K562 (cell line): ENCODE results near the gene FUCA2. TPM values are rescaled to one million over a fixed set of nuclear protein-coding genes. Genes with fewer than 3 reads are reported as not detected.
A peak's percentile ranks its signal among the peaks of the same experiment; 100 is the strongest.

ENCODE experiments used
- CCAR2 ChIP-seq: fragments of 200-400 bp; formaldehyde crosslinking; IDR thresholded peaks from 2 replicates; pipeline ENCODE4 v1.6.1; 2017; ENCODE audit warnings: mild to moderate bottlenecking, low read depth, low read length
- CHCHD3 ChIP-seq: fragments of 250-450 bp; sonication (Bioruptor Pico); IDR thresholded peaks from 2 replicates; pipeline ENCODE4 v2.1.2; 2022; ENCODE audit warnings: mild to moderate bottlenecking
- DDX20 ChIP-seq: fragments of 450-650 bp; IDR thresholded peaks from 2 replicates; pipeline ENCODE4 v1.6.1; 2016; ENCODE audit warnings: missing genetic modification characterization, low read depth, mild to moderate bottlenecking, missing compliant biosample characterization, moderate library complexity
- ERF ChIP-seq: fragments of 450-650 bp; formaldehyde crosslinking; IDR thresholded peaks from 2 replicates; pipeline ENCODE4 v1.4.0; 2020; ENCODE audit warnings: mild to moderate bottlenecking, mixed read lengths
- FOXM1 ChIP-seq, 2 experiments: fragments of 450-650 bp in 1 of 2; sonication (generic) in 1 of 2; formaldehyde crosslinking in 1 of 2; IDR thresholded peaks; 2 replicates each; pipeline versions ENCODE4 v1.6.1 to v1.9.0; 2017 to 2022; ENCODE audit warnings: low read depth in 2 of 2, mild to moderate bottlenecking in 2 of 2, missing genetic modification reagents in 1 of 2, moderate library complexity in 1 of 2
- GABPB1 ChIP-seq: sonication (generic); formaldehyde crosslinking; IDR thresholded peaks from 2 replicates; pipeline ENCODE4 v1.8.0; 2022; ENCODE audit warnings: mild to moderate bottlenecking, missing genetic modification reagents
- HNRNPL ChIP-seq: fragments of 200-400 bp; formaldehyde crosslinking; IDR thresholded peaks from 2 replicates; pipeline ENCODE4 v1.6.1; 2017; ENCODE audit warnings: low read depth, mild to moderate bottlenecking, low read length
- KHSRP ChIP-seq: fragments of 450-650 bp; IDR thresholded peaks from 2 replicates; pipeline ENCODE4 v1.6.1; 2017
- KLF6 ChIP-seq: fragments of 250-450 bp; sonication (Bioruptor Pico); IDR thresholded peaks from 2 replicates; pipeline ENCODE4 v1.4.0; 2020; ENCODE audit warnings: mild to moderate bottlenecking, moderate library complexity, borderline replicate concordance
- NFXL1 ChIP-seq: fragments of 450-650 bp; formaldehyde crosslinking; IDR thresholded peaks from 2 replicates; pipeline ENCODE4 v1.4.0; 2021; ENCODE audit warnings: mild to moderate bottlenecking
- PHB ChIP-seq: fragments of 250-450 bp; sonication (Bioruptor Pico); IDR thresholded peaks from 2 replicates; pipeline ENCODE4 v1.5.0; 2021
- RAD21 ChIP-seq, 2 experiments: fragments of 250-450 bp in 1 of 2; fragments of 450-650 bp in 1 of 2; sonication (Bioruptor Pico) in 1 of 2; formaldehyde crosslinking in 1 of 2; IDR thresholded peaks in 1 of 2; conservative IDR thresholded peaks in 1 of 2; 2 replicates each; pipeline versions ENCODE4 v1.4.0 to v1.8.0; 2020 to 2022; ENCODE audit warnings: mild to moderate bottlenecking in 2 of 2, moderate library complexity in 1 of 2
- SMC3 ChIP-seq: conservative IDR thresholded peaks from 2 replicates; pipeline ENCODE4 v1.6.1; 2011; ENCODE audit warnings: low read depth, low read length, improper control_type of control experiment; ENCODE audit not compliant: insufficient read depth
- WHSC1 ChIP-seq: IDR thresholded peaks from one replicate; pipeline ENCODE4 v1.6.1; 2012; ENCODE audit warnings: low read length, control low read depth, inconsistent platforms
- ZNF197 ChIP-seq: fragments of 200-800 bp; sonication (Bioruptor generic); IDR thresholded peaks from 2 replicates; pipeline ENCODE4 v1.6.1; 2016; ENCODE audit warnings: low read depth, missing genetic modification characterization, missing compliant biosample characterization
- ZNF551 ChIP-seq: fragments of 250-450 bp; sonication (Bioruptor Pico); IDR thresholded peaks from 2 replicates; pipeline ENCODE4 v1.5.0; 2021; ENCODE audit warnings: mild to moderate bottlenecking, moderate library complexity
- polyA plus RNA-seq, 8 experiments: library from polyadenylated mRNA; depleted of rRNA in 4 of 8; stranded (reverse) in 5 of 8; unstranded in 3 of 8; fragments of >200 nt; fragmentation: Nextera tagmentation in 2 of 8; fragmentation: Illumina TruSeq in 1 of 8; extraction: Ambion mirVana in 2 of 8; extraction: Trizol in 1 of 8; gene quantifications; 2 replicates each; pipeline versions ENCODE4 v1.2.1 to v1.2.3, GENCODE V29; 2011 to 2014; ENCODE audit warnings: inconsistent platforms in 1 of 8, missing spikeins in 1 of 8
- total RNA-seq, 7 experiments: library from RNA; depleted of rRNA in 6 of 7; stranded (reverse); fragments of >200 nt in 6 of 7; fragmentation: Illumina TruSeq in 2 of 7; extraction: Trizol in 2 of 7; gene quantifications; 2 replicates each; pipeline versions ENCODE4 v1.2.1 to v1.2.3, GENCODE V29; 2011 to 2021; ENCODE audit warnings: low replicate concordance in 1 of 7
- TF ChIP-seq, protein P1 (sequence below): fragments of 250-450 bp; sonication (Bioruptor Pico); IDR thresholded peaks from 2 replicates; pipeline ENCODE4 v1.5.0; 2021; ENCODE audit warnings: mild to moderate bottlenecking, moderate library complexity
- TF ChIP-seq, protein P2 (sequence below): fragments of 450-650 bp; IDR thresholded peaks from 2 replicates; pipeline ENCODE4 v1.6.1; 2016; ENCODE audit warnings: mild to moderate bottlenecking
- TF ChIP-seq, protein P3 (sequence below): sonication (generic); formaldehyde crosslinking; IDR thresholded peaks from 2 replicates; pipeline ENCODE4 v1.8.1; 2023; ENCODE audit warnings: mild to moderate bottlenecking, missing genetic modification reagents

FUCA2 gene
- total and polyA plus RNA-seq, 9 of the 15 experiments (the other 6 are each of a cell fraction or from before 2014, with no cell fraction given), result 20.6 to 112 (median 79.3) TPM

DNA sequence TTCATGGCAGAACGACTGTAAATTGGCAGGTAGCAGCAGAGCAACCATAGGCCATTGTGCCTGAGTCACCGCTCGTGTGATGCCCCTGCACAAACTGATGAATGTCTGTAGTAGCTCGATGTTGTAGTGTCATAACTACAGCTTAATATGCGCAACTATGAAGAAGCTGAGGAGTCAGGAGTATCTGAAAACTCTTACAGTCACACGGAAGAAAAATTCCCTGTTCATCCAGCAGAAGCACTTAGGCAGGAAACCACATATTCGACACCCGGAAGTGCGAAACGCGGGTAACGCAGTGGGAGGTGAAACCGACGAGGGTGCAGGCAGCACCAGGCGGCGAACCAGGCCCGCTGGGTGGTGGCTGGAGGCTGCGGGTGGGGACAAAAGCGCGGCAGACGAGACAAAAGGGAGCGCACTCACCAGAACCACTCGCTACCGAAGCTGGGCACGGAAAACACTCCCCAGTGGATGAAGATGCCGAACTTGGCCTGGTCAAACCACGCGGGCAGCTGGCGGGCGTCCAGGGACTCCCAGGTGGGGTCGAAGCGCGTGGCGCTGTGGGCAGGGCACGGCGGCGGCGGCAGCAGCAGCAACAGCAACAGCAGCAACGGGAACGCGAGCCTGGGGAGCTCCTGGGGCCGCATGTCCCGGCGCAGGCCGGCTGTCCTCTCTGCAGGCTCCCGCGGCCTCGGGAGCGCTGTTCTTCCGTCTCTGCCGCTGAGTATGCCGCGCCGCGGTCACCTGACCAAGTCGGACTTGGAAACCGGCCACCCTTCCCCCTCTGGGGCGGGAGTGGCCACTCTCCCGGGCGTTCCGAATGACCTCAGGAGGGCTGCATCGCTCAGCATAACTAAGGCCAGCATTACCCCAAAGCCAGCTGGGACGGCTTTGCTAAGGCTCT lies at the start of gene FUCA2 (continued):
- TF ChIP-seq, protein P1, sequence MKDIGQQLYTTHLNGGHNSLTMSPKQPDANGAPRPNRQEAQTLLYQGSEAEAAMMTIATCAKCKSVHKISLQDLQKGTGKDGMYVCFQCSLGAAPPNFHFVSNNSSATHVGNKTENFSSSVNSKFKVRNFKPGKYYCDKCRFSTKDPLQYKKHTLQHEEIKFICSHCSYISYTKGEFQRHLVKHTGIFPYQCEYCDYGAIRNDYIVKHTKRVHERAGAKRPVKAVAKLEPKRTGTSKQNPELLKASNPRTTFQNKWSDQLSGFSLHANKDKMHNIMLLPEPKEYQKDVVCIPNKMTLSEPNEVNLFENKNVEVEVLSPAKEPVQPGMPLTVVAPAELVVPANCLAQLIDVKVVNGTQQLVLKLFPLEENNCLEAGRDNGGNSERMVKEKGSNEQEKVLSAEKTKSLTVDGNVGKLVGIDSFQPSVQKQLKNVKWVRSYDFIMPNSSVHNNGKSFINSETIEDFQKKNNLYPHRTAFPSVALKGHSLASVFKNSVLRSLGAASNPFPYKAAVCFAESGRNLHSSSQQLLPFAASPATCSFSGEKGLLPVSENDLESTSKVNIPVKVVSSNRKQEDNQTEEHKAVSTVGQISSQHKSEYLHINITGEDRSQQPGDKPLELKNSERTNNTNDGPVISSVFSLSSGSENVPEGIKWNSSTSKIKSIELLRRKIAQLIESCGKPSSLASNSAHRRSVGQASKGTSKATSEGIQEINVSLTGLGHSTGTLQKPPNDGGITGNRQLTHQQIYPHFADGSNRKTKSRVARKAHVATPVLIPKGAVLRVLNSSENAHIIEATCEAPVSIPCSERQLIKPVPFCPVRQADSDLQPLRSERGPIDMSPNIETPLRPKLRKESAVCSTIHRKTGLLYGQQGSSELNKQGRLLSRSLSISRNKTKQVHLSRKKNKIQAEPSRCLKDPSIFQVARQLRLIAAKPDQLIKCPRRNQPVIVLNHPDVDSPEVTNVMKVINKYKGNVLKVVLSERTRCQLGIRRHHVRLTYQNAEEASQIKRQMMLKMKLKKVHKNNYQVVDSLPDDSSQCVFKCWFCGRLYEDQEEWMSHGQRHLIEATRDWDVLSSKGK, result no peak
- TF ChIP-seq GABPB1 (CRISPR knock-in tag) (peak; percentile 92), CCAR2 (no peak), FOXM1 (IDR thresholded peaks at IDR 0.05; ENCODE audit: low read depth) (no peak), FOXM1 (CRISPR knock-in tag; IDR thresholded peaks at IDR 0.05; ENCODE audit: low read depth) (peak; percentile 77; the same call in 1 of the 2 replicates), NFXL1 (CRISPR knock-in tag) (no peak), RAD21 (CRISPR knock-in tag; conservative IDR thresholded peaks at IDR 0.05 in 1 of 2, IDR thresholded peaks at IDR 0.05 in 1 of 2) (no peak; a peak in 1 of 4 replicates), PHB (CRISPR knock-in tag) (0 out of 2 replicates have a peak, but pooled peaks have one; percentile 8), DDX20 (tag) (no peak), KHSRP (no peak), KLF6 (CRISPR knock-in tag) (no peak; the same call in 1 of the 2 replicates), SMC3 (0 out of 2 replicates have a peak, but pooled peaks have one; percentile 3), ERF (peak; percentile 80), WHSC1 (no peak), ZNF551 (no peak), CHCHD3 (CRISPR knock-in tag) (no peak), HNRNPL (peak; percentile 50), ZNF197 (no peak)
- TF ChIP-seq, protein P2, sequence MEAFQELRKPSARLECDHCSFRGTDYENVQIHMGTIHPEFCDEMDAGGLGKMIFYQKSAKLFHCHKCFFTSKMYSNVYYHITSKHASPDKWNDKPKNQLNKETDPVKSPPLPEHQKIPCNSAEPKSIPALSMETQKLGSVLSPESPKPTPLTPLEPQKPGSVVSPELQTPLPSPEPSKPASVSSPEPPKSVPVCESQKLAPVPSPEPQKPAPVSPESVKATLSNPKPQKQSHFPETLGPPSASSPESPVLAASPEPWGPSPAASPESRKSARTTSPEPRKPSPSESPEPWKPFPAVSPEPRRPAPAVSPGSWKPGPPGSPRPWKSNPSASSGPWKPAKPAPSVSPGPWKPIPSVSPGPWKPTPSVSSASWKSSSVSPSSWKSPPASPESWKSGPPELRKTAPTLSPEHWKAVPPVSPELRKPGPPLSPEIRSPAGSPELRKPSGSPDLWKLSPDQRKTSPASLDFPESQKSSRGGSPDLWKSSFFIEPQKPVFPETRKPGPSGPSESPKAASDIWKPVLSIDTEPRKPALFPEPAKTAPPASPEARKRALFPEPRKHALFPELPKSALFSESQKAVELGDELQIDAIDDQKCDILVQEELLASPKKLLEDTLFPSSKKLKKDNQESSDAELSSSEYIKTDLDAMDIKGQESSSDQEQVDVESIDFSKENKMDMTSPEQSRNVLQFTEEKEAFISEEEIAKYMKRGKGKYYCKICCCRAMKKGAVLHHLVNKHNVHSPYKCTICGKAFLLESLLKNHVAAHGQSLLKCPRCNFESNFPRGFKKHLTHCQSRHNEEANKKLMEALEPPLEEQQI, result no peak; the same call in 1 of the 2 replicates
- TF ChIP-seq, protein P3, sequence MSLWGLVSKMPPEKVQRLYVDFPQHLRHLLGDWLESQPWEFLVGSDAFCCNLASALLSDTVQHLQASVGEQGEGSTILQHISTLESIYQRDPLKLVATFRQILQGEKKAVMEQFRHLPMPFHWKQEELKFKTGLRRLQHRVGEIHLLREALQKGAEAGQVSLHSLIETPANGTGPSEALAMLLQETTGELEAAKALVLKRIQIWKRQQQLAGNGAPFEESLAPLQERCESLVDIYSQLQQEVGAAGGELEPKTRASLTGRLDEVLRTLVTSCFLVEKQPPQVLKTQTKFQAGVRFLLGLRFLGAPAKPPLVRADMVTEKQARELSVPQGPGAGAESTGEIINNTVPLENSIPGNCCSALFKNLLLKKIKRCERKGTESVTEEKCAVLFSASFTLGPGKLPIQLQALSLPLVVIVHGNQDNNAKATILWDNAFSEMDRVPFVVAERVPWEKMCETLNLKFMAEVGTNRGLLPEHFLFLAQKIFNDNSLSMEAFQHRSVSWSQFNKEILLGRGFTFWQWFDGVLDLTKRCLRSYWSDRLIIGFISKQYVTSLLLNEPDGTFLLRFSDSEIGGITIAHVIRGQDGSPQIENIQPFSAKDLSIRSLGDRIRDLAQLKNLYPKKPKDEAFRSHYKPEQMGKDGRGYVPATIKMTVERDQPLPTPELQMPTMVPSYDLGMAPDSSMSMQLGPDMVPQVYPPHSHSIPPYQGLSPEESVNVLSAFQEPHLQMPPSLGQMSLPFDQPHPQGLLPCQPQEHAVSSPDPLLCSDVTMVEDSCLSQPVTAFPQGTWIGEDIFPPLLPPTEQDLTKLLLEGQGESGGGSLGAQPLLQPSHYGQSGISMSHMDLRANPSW (CRISPR knock-in tag), result no peak
